ENCODE measurements around the gene AGPAT4.

GRCh38 chr6:161292650-161293281, 18.9 kb upstream of the AGPAT4 start:
- TF ChIP-seq CTCF (IDR thresholded peaks at IDR 0.05), result no peak
- TF ChIP-seq POLR2A (IDR thresholded peaks at IDR 0.05), result no peak
